Measurements from ENCODE around the gene B3GALT6. TPM values are rescaled to one million over a fixed set of nuclear protein-coding genes. Genes with fewer than 3 reads are reported as not detected.

B3GALT6 gene
- total RNA-seq, 4 donors from 2014 or later: 8.5 to 24.9 (median 12.2) TPM

DNA sequence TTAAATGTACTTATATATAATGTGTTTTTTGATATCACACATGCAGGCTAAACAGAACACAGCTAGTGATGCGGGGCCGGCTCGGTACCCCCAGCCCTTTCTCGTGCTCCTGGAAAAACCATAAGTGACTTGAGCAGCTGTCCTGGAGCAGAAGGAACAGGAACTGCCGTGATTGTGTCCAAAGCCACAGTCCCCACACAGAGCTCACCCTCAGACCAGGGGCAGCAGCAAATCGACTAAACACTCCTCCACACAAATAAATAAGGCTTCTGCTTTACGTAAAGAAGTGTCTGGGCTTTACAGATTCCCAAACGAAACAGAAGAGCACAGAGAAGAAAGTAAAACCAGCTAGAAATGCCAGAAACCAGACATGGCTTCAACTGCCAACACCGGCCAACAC, 32.0 kb downstream of the B3GALT6 start:
- Histone ChIP-seq H3K9me3 (no peaks in the 10 kb centered on the region), H3K4me3 (no peak overlapping the region), H3K27ac (no peak overlapping the region), H3K36me3 (peaks cover 0 to 24% (median 3%) of the 10 kb centered on the region in 4 donors), H3K27me3 (no peaks in the 10 kb centered on the region), H3K4me1 (no peaks in the 10 kb centered on the region)
- in situ Hi-C loops (cut with MboI; ENCODE audit: low pct_ligation_motif_present in 1 of 4, low pct_unique_long_range_greater_than_20kb in 1 of 4, low sequenced_read_pairs in 3 of 4): loop anchor here in 2 of 4 donors (10.0 to 25.0 kb wide), 2 partner anchors 149 to 152 kb away; partner anchors contain the start of gene C1orf159 (in 2 of the 2)
- DNase-seq: no peak
- TF ChIP-seq EP300 (IDR thresholded peaks at IDR 0.05; ENCODE audit: low read depth) (no peak), POLR2A (IDR thresholded peaks at IDR 0.05) (no peak), CTCF (IDR thresholded peaks at IDR 0.05) (no peak), POLR2AphosphoS5 (IDR thresholded peaks at IDR 0.05) (no peak)
- intact Hi-C loops (cut with DNase I; ENCODE audit: low total_unique reads): no loop called here
- WGBS, 2 donors (ENCODE audit: low coverage in 1 of 2): 86% methylated on average over 9 of the region's 9 CpGs; no CpG with 5 or more reads in 1 of the 2 donors

GRCh38 chr1:1264868-1265272, 32.8 kb downstream of the B3GALT6 start:
- WGBS, 2 donors (ENCODE audit: low coverage in 1 of 2): 74% methylated on average over 10 of the region's 10 CpGs; no CpG with 5 or more reads in 1 of the 2 donors
- TF ChIP-seq CTCF (IDR thresholded peaks at IDR 0.05) (peak in 1 of 5 experiments; percentile 6), POLR2AphosphoS5 (IDR thresholded peaks at IDR 0.05) (no peak)
- H3K36me3 ChIP-seq: peaks cover 0 to 24% (median 3%) of the 10 kb centered on the region in 4 donors
- intact Hi-C loops (cut with DNase I; ENCODE audit: low total_unique reads) (no loop called here), in situ Hi-C loops (cut with MboI; ENCODE audit: low pct_ligation_motif_present in 1 of 4, low pct_unique_long_range_greater_than_20kb in 1 of 4, low sequenced_read_pairs in 3 of 4) (loop anchor here in 2 of 4 donors (10.0 to 25.0 kb wide), 2 partner anchors 150 to 153 kb away; partner anchors contain the start of gene C1orf159 (in 2 of the 2))
- H3K4me1 ChIP-seq: peaks cover 0 to under 1% (median 0%) of the 10 kb centered on the region in 4 donors
- no peak for DNase-seq
- H3K4me3 ChIP-seq: no peak overlapping the region
- peak overlapping the region in 1 of 4 donors; percentile 48 for H3K27ac ChIP-seq
- H3K9me3 ChIP-seq: no peaks in the 10 kb centered on the region
- H3K27me3 ChIP-seq: no peaks in the 10 kb centered on the region

DNA sequence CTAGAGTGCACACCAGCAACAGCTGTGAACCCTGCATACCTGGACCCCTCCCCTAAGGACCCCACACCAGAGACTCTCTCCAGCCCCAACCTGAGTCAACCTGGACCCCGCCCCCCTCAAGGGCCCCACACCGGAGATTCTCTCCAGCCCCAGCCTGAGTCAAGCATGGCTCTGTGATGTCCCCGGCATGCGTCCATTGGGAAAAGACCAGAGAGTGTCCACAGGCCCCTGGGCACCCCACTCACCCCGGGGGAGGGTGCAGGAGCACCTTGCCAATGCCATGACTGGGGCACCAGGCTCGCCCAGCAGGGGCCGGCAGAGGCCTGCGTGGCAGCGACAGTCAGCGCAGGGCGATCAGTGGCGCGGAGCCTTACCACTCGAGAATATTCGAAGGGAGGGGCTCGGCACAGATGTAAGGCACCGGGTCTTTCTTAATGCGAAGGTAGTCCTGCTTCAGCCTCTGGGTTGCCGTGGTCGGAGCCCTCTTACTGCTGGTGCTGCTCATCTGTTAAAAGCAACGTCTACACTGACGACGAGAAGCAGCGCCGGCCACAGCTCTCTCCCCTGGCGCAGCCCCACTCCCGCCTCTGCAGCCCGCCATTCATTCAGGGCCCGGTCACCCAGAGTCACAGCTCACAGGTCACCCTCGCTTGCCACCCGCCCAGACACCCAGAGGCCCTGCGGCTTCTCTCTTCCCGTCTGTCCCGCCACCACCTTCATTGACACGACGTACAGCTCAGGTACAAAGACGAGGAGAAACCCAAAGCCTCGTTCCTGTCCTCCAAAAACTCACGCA, 35.6 kb downstream of the B3GALT6 start:
- Histone ChIP-seq H3K27ac (no peak overlapping the region), H3K4me3 (no peak overlapping the region), H3K36me3 (peaks cover 0 to 5% (median 0%) of the 10 kb centered on the region in 4 donors), H3K9me3 (no peaks in the 10 kb centered on the region), H3K27me3 (no peaks in the 10 kb centered on the region), H3K4me1 (peaks cover 18 to 29% (median 25%) of the 10 kb centered on the region in 4 donors)
- WGBS, 2 donors (ENCODE audit: low coverage in 1 of 2): 93 to 95% methylated on average over 3 to 37 of the region's 39 CpGs
- DNase-seq: no peak
- in situ Hi-C loops (cut with MboI; ENCODE audit: low pct_ligation_motif_present in 1 of 4, low pct_unique_long_range_greater_than_20kb in 1 of 4, low sequenced_read_pairs in 3 of 4): loop anchor here in 2 of 4 donors (10.0 to 25.0 kb wide), 2 partner anchors 153 to 155 kb away; partner anchors contain the start of gene C1orf159 (in 2 of the 2)
- intact Hi-C loops (cut with DNase I; ENCODE audit: low total_unique reads): no loop called here
- TF ChIP-seq POLR2A (IDR thresholded peaks at IDR 0.05) (no peak), EP300 (IDR thresholded peaks at IDR 0.05; ENCODE audit: low read depth) (no peak), POLR2AphosphoS5 (IDR thresholded peaks at IDR 0.05) (no peak), CTCF (IDR thresholded peaks at IDR 0.05) (no peak)

GRCh38 chr1:1268284-1268682, 36.2 kb downstream of the B3GALT6 start:
- intact Hi-C loops (cut with DNase I; ENCODE audit: low total_unique reads) (no loop called here), in situ Hi-C loops (cut with MboI; ENCODE audit: low pct_ligation_motif_present in 1 of 4, low pct_unique_long_range_greater_than_20kb in 1 of 4, low sequenced_read_pairs in 3 of 4) (loop anchor here in 2 of 4 donors (10.0 to 25.0 kb wide), 2 partner anchors 153 to 156 kb away; partner anchors contain the start of gene C1orf159 (in 2 of the 2))
- Histone ChIP-seq H3K36me3 (no peaks in the 10 kb centered on the region), H3K9me3 (no peaks in the 10 kb centered on the region), H3K4me1 (peaks cover 20 to 31% (median 28%) of the 10 kb centered on the region in 4 donors), H3K27me3 (no peaks in the 10 kb centered on the region), H3K27ac (no peak overlapping the region), H3K4me3 (no peak overlapping the region)
- TF ChIP-seq EP300 (IDR thresholded peaks at IDR 0.05; ENCODE audit: low read depth) (no peak), CTCF (IDR thresholded peaks at IDR 0.05) (no peak), POLR2AphosphoS5 (IDR thresholded peaks at IDR 0.05) (no peak), POLR2A (IDR thresholded peaks at IDR 0.05) (no peak)
- no peak for DNase-seq
- WGBS, 2 donors (ENCODE audit: low coverage in 1 of 2): 97% methylated on average over 13 of the region's 13 CpGs; no CpG with 5 or more reads in 1 of the 2 donors

All from transverse colon (tissue), 4 donors.